Activated naive CD4-positive, alpha-beta T cell (primary cell): ENCODE measurements around the gene AKAP17A.
"Not testable (repeated sequence)": the region's sequence is repeated elsewhere in the genome, so short reads cannot be mapped to it uniquely, and the experiment has no call there.

Experiments
- DNase-seq, 4 experiments: peaks; one replicate each; lab custom pipeline; 2025; lab: John Stamatoyannopoulos, UW

The AKAP17A gene

DNA sequence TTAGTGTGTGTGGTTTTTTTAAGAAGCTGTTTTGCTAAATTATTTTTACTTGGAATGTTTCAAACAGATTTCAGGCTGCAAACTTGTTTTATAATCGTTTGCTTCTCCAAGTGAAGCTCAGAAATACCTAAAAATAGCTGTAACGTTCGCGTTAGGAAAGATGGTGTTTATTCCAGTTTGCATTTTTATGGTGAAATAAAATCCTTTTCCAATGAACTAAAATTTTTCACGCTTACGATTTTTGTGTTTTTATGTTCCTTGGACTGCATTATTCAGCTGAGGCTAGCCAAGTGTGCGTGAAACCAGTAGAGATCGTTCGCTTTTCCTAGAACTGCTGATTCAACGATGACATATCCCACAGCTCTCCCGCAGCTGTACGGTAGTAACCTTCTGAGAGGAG lies 10.9 kb downstream of the AKAP17A start:
- no peak for DNase-seq

DNA sequence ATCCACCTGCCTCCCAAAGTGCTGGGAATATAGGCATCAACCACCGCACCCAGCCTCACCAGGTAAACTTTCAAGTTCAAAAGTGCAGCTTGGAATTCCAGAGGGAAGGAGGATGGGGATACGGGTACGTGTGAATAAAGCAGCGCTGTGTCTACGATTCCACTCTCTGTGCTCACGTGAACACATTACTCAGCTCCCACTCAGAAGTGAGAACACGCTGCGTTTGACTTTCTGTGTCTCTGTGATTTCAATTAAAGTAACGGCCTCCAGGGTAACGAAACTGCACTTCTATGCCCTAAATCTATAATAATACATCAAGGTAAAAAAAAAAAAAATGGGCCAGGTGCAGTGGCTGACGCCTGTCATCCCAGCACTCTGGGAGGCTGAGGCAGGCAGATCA lies 15.1 kb downstream of the AKAP17A start:
- no peak for DNase-seq

DNA sequence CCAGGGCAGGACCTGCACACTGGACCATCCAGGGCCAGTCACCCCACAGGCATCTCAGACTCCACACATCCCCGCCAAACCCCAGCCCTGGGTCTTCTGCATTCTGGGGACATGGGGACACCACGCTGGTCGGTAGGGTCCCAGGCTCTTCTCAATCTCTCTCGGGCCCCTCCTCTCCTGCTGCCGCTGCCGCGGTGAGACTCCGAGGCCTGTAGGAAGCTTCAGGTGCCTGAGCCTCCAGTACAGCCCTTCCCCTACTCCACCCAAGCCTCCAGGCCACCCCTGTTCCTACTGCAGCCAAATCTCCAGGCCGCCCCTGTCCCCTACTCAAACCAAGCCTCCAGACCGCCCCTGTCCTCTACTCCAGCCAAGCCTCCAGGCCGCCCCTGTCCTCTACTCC lies 17.9 kb downstream of the AKAP17A start:
- DNase-seq = no peak

DNA sequence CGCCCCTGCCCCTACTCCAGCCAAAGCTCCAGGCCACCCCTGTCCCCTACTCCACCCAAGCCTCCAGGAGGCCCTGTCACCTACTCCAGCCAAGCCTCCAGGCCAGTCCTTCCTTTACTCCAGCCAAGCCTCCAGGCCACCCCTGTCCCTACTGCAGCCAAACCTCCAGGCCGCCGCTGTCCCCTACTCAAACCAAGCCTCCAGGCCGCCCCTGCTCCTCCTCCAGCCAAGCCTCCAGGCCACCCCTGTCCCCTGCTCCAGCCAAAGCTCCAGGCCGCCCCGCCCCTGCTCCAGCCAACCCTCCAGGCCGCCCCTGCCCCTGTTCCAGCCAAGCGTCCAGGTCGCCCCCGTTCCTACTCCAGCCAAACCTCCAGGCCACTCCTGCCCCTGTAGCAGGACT lies 18.4 kb downstream of the AKAP17A start:
- no peak for DNase-seq

DNA sequence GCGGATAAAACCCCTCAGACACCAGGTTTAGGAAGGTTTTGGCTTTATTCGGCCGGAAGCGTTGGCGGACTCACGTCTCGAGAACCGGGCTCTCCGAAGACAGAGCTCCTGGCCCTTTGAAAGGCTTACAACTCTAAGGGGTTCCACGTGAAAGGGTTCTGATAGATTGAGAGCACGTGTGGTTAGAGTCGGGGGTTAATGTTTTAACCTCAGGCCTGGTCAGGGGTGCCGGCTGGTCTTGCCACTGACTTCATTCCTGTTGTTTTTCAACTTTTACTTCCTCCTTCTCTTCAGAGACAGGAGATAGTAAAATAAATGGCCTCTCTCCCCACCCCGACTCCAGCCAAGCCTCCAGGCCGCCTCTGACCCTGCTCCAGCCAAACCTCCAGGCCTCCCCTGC lies 18.8 kb downstream of the AKAP17A start:
- no peak for DNase-seq

DNA sequence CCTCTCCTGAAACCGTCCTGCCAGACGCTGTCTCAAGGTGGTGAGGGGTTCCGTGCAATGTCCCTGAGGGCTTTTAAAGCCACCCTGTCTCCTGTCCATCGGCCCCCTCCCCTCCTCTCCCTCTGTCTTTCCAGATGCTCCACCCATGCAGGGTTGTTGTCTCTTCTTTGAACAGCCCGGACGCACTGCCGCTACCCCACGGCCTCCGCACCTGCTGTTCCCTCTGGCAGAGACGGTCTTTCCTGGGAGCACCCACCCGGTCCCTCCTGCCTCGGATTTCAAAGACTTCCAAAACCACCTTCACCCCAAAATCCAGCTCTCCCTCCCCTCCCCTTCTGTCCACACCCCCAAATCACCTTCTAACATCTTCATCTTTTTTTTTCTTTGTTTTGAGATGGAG lies 19.3 kb downstream of the AKAP17A start:
- DNase-seq = no peak

DNA sequence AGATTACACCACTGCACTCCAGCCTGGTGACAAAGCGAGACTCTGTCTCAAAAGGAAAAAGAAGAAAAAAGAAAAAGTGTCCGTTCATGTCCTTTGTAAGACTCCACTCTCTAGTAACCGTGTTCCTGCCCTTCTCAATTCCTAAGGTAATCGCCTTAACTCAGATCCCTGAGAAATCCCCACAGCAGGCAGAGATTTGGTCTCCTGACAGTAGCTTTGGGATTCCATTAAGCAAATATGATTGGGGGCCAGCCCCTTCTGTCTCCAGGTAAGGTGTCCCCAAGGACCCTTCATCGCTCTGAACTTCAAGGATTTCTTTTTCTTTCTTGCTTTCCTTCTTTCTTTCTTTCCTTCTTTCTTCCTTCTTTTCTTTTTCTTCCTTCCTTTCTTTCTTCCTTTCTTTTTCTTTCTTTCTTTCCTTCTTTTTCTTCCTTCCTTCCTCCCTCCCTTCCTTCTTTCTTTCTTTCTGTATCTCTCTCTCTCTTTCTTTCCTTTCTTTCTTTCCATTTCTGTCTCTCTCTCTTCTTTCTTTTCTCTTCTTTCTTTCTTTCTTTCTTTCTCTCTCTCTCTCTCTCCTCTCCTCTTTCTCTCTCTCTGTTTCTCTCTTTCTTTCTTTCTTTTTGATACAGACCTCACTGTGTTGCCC lies 21.4 kb downstream of the AKAP17A start:
- no peak for DNase-seq

DNA sequence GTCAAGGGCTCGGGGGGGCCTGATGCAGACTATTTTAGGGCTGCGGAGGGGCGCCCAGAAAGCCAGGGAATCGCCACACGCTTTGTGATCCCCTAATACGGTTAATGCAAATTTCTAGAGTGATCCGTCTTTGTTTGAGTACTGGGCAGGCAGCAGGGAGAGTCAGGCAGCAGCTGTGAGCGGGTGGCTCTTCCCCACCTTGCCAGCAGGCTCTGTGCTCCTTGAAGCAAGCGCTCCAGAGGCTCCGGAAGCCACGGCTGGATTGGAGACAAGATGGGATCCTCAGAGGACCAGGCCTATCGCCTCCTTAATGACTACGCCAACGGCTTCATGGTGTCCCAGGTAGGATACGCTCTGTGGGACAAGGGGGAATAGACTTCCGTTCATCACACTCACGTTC lies 23.5 kb downstream of the AKAP17A start, which contains the start of gene ASMT:
Gene ASMT (plus strand): TSS at position 133 of the 400 bp plus-strand sequence. CDS start 141 bp downstream, at position 274.
- no peak for DNase-seq

DNA sequence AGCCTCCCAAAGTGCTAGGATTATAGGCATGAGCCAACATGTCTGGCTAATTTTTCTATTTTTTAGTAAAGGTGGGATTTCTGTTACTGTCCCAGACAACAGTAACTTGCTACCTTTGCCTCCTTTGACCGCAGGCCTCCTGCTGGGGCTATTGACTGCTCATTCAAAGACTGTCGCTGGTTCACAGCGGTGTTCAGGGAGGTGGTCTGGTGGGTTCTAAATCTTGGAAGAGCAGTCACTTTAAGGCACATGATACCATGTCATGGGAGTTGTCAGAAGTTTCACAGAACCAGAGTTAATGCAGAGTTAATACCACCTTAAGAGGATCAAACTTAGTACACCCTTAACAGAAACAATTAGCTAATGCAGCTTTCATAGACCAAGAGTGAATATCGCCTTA lies 27.3 kb downstream of the AKAP17A start:
- DNase-seq = no peak

DNA sequence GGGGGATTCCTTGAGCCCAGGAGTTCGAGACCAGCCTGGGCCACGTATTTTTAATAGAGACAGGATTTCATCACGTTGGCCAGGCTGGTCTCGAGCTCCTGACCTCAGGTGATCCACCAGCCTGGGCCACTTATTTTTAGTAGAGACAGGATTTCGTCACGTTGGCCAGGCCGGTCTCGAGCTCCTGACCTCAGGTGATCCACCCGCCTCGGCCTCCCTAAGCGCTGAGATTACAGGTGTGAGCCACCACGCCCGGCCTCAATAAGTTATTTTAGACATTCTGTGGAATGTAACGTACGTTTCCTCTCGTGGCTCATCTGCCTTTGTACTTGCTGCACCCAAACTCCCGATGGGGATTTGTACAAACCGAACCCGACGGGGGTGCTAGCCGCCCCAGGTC lies 32.3 kb downstream of the AKAP17A start:
- DNase-seq = no peak

DNA sequence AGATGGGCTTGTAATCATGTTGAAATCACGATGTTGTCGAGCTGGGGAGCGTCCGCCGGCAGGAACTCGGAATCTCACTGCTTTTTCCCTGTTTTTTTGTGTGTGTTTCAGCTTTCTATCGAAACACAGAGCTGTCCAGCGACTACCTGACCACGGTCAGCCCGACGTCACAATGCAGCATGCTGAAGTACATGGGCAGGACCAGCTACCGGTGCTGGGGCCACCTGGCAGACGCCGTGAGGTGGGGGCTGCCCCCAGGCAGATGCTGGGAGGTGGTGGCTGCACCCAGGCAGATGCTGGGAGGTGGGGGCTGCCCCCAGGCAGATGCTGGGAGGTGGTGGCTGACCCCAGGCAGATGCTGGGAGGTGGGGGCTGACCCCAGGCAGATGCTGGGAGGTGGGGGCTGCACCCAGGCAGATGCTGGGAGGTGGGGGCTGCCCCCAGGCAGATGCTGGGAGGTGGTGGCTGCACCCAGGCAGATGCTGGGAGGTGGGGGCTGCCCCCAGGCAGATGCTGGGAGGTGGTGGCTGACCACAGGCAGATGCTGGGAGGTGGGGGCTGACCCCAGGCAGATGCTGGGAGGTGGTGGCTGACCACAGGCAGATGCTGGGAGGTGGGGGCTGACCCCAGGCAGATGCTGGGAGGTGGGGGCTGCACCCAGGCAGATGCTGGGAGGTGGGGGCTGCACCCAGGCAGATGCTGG lies 32.9 kb downstream of the AKAP17A start:
- not testable (repeated sequence) for DNase-seq

DNA sequence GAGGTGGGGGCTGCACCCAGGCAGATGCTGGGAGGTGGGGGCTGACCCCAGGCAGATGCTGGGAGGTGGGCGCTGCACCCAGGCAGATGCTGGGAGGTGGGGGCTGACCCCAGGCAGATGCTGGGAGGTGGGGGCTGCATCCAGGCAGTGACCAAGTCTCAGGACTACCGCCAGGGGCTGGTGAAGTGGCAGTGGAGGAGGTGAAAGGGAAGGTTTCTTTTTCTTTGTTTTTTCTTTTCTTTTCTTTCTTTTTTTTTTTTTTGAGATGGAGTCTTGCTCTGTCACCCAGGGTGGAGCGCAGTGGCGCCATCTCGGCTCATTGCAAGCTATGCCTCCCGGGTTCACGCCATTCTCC lies 33.4 kb downstream of the AKAP17A start:
- not testable (repeated sequence) for DNase-seq

DNA sequence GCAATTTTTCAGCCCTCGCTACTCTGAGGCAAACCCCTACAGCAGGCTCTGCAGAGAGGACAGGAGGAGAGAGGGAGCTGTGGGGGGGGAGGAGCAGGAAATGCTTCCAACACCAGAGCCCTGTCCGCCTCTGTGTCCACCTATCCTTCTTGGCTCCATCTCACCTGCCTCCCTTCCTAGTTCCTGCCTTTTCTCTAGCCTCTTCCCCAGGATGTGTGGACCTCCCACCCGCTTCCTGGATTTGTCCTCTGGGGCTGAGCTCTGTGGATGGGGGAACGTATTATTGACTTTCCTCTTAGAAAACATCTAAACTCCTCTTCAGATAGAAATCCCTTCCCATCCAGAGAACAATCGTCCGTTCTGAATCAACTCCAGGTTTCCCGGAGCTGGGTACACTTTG lies 37.8 kb downstream of the AKAP17A start:
- no peak for DNase-seq

DNA sequence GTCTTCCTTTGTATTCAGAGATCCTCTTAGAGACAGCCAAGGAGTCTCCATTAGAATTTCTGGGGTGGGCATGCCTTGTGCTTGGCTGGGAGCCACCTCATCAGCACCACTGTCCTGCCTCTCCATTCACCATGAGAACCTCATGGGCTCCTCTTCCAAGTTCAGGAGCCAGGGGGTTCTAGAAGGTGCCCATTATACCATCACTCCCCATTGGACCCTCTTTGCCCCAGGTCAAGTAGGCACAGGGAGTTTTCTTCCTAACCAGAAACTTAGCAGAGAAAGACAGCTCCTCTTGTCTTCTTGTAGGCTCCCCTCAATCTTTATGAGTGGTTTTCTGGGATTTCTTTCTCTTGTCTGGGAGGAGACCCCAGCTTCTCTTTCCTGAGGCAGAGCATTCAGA lies 54.6 kb downstream of the AKAP17A start:
- DNase-seq = no peak

DNA sequence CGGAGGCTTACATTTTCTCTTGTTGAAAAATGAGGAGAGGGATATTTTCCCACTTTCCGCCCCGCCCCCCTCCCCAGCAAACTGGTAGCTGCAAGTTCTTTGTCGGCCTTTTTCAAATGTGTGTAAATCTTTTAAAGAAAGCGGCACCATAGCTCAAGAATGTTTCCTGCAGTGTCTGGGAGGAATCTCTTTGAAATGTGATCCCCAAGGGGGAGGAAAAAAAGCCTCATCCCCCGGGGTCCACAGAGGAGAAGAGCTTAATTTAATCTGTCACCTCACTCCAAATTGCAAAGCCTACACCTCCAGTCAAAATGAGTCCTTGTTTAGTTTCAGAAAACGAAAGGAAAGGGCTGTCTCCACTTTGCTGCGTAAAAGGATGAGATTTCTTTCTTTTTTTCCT lies 58.2 kb downstream of the AKAP17A start:
- DNase-seq = no peak
